HG03378 (cell line): ENCODE results near the gene FYN.
A peak's percentile ranks its signal among the peaks of the same experiment; 100 is the strongest.

Experiments used
- ATAC-seq: cut with Tn5 transposase; IDR thresholded peaks from one replicate; pipeline ENCODE4 v1.9.1; 2021; ENCODE audit warnings: mild to moderate bottlenecking, moderate library complexity; ENCODE audit not compliant: unreplicated experiment

The FYN gene

DNA sequence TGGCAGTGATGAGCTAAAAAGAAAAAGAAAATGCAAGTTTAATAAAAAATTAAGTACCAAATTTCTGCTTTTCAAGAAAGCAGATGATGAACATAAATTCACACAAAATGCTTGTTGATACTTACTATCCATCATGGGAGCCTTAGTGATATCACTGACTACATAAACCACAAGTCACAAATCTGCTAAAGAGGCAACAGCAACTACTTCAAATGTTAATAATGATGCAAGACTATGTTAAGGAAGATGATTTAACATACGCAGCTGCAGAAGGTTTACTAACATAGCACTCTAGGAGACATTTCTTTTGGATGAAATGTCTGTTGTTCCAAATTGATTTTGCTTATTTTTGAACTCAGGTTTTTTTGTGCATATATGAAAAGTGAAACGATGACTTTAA, 18.6 kb downstream of the FYN start:
- no peak for ATAC-seq

DNA sequence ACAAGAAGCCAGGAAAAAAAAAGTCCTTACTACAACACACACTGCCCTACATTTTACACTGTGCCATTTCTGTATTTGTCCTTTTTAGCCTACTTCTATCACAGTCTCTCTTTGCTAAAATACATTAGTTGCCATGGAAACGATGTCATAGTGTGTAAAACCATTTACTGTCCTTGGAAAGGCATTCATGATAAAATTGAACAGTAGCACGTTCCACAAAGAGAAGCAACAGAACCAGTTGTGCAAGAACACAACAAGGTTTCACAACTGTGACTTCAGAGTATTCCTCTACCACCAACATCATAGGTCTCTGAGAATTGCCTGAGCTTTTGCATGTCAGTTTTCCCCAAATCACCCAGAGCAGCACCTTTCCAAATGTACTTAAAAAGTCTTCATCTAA, 20.5 kb downstream of the FYN start:
- no peak for ATAC-seq

DNA sequence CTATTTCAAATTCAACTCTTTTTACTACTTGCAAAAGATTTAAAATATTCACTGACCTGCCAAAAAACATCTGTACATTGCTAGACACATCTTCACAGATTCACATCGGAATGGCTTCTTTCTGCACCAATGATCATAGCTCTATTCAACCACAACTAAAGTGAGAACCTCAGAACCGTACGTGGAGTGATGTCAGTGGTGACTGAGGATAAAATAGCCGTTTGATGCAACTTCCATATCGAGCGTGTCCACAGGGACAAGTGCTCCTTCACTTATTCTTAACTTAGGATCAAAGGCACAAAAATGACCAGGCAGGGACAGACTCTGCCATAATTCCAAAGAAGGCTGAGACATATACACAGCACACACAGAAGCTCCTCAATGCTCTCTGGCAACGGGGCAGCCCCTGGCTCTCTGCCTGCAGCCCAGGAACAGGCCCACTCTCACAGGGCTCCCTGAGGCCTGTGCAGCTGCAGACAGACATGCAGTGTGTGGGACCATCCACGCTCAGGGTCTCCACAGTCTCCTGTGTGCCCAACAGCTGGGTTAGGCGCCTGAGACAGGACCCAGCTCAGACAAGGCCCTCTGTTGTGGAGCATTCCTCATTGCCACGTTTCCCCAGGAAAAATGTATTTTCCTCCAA, 22.8 kb downstream of the FYN start:
- peak; percentile 65 for ATAC-seq

DNA sequence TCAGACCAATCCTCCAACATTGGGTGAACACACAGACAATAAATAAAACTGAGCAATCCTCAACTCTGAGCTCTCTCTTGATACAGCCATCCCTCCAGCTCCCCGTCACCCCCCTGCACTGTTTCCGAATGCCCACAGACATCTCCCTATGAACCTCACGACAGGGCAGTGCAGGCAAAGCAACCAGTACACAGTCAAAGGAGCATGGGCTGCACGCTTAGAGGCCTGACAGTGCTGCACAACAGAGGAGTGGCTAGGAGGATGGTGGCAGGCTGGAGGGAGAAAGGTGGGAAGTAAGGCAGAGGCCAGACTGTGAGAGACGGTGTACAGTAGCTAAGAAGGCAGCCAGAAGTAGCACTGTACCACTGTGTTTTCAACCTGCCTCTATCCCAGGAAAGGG, 24.0 kb downstream of the FYN start:
- ATAC-seq, result no peak

DNA sequence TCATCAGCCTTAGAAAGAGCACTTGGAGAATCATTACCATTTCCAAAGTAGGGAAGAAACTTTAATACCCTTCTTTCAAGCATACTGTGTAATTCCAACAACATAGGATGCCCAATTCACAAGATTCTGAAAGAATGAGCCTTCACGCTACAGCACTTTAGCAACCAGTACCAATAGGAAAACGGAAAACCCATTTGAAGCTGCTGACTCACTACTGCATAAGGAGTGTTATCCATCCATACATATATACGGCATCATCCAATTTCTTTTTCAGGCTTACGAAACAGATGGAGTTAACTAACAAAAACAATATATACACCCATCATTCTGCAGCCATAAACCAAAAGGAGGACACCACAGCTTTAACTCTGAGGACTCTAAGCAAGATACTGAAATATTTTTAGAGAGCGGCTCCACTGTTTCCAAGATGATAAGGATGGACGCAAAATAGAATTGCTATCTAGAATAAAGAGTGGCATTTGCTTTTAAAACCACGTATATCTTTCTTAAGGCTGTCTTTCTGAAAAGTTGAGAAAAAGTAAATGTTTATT, 24.9 kb downstream of the FYN start:
- no peak for ATAC-seq

DNA sequence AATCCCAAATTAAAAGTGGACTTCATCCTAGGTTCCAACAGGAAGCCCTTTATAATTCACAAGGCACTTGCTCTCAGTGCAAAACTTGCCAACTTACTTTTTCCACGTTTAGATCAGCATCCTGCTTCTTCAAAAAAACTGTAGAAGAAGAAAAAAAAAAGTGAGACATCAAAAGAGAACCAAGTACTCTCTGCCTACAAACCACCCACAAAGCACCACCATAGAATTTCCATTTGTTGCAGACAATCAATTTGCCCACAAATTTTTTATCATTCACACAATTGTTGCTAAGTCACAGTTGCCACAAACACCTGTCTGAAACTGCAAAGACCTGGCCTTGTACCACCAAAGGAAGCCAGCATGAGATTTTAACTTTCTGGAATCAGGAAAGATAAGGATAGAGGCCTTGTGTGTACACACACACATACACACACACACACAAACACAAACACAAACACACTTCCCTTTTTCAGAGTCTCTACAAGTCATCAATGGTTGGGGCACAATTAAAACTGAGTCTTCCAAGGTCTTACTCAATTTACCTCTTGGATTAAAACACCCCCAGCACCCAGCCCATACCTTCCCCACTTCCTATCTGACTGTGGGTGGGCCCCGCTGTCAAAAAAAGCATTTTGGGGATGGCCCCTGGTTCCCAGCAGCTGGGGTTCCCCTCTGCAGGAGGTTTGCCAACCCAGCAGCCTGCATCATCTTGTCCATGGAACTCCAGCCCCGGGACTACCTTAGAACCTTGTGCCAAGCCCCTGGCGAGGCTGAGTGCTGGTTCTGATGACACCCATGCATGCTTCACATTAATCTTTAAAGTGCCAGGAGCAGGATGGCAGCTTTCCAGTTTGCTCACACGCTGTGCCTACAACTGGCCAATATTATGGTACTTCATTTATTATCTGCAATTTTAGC, 26.5 kb downstream of the FYN start:
- ATAC-seq, result no peak

DNA sequence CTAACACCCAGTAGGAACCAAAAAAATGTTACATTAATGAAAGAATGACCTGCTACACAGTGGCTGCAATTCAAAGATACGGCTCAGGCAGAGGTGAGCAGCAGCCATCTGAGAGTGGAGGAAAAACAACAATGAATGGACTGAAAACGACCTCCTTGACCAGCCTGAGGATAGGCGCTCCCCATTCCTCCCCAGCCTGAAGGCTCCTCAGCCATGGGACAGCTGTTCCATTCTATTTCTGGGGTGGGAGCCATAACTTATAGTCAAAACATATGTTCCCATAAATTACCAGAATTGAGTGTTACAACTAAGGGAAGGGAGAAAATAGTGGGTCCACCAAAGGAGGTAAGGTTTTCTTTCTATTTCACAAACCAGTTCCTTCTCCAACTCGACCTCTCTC, 27.2 kb downstream of the FYN start:
- no peak for ATAC-seq

DNA sequence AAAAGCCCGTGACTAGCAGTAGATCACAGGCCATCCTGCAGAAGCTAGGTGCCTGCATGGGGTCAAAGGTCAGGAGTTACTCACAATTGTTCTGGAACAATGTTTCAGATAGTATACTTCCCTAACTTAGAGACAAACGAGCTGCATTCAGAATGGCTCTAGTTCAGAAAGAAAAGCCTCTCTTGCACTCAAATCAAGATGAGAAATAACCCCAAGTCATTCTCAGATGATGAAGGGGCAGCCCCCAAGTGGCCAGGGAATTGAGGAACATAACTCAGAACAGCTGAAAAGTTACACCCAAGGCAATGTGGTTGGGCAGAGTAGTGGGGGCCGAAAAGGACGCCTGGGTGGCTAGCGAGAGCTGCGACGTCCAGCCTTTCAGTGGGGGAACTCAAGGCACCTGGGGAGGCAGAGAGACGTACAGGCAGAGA, 27.8 kb downstream of the FYN start:
- ATAC-seq, result peak; percentile 60

DNA sequence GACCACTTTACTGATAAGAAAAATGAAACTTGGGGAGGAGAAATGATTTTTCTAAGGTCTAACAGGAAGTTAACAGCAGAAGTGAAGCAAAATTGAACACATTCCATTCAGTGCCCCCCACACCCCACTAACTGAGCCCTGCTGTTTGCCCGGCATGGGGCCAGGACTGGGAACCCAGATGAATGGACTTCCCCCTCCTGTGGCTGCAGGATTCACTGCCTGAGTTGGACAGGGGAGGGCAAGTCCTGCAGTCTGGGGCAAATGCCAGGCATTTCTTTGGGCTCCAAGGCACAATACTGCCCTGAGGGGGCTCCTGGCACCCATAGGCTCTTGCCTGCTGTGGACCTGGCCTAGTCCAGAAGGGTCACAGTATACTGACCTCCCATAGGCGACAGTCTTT, 28.3 kb downstream of the FYN start:
- ATAC-seq, result no peak

DNA sequence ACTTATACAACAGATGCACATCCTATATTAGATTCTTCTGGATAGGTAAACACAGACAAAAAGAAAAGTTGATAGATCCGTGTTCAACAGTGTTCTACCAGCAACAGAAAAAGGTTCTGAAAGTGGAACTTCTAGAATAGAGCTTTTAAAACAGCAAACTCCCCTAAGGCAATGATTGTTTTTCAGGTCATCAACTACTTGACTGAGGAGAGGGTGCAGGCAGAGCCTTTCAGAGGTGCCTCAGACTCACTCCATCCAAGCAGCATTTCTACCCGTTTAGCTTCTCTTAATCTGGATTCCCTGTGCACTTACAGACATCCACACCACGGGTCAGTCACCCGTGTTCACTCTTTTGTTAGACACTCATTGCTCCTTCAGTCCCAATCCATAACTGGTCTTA, 28.9 kb downstream of the FYN start:
- no peak for ATAC-seq

DNA sequence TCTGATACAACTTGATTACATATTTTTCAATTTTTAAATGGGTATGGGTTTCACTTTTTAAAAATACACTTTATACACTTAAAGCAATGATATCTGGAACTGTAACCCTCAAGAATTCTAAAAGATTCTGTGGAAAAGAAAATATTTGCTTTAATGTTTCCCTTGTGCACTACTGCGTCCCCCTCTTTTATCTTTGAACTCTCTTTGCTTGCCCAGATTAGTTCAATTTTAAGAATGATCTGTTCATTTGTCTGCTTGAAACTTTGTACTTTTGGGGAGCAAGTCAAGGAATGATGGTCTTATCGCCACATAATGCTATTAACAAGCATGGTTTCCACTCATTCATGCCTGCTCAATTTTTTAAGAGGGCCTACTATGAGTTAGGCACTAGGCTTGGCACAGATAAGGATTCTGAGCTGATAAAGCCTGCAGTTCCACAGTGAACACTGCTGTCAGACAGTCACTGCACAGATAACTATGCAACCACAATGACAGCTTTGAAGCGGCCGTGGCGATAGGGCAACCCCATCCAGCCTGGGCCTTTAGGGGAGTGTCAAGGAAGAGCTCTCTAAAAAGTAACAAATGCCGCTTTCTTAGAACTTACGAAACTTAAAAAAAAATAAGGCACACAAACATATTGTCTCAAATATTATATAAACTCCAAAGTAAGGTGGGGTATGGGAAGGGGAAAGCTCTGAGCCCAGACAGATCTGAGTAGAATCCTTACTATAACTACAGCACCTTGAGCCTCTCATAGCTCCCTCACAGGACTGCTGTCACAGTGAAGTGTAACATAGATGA, 29.7 kb downstream of the FYN start:
- ATAC-seq, result no peak

DNA sequence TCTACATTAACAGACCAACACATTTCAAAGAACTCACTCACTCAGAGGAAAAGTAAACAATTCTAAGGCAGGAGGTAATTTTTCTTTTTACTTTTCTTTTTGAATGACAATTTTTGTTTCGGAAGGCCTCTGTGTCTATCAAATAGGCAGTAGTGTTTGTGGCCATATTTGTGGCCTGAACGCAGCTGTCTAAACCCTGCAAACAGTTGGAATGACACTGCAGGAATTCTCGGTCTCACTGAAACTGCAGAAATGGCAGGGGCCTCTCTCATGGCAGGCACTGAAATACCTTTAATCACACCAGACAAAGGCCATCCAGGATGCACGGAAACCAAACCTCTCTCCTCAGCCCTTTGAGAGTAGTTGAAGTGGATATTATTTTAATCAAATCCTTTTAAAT, 30.4 kb downstream of the FYN start:
- ATAC-seq, result no peak

DNA sequence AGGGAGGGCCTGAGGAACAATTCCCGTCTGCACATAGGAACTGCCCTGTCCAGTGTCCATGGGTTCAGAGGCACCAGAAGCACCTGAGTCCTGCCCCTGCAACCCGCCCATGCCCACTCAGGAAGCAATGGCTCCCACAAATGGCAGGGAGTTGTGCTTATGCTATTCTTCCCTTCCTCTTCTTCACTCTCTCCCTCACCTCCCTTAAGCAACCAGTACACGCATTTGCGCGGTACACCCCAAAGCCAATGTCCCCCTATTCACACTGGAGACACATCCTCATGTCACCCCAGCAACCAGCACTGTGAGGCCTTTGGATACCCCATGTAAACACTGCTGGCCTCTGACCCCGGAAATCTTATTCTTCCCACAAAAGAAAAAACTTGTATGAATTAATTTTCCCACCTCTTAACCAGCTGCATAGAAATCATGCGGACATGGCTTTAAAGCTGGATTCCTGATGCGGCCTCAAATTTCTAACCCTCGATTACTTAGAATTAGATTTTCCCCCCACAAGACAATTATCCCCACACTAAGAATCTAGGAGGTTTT, 30.9 kb downstream of the FYN start:
- ATAC-seq, result no peak

DNA sequence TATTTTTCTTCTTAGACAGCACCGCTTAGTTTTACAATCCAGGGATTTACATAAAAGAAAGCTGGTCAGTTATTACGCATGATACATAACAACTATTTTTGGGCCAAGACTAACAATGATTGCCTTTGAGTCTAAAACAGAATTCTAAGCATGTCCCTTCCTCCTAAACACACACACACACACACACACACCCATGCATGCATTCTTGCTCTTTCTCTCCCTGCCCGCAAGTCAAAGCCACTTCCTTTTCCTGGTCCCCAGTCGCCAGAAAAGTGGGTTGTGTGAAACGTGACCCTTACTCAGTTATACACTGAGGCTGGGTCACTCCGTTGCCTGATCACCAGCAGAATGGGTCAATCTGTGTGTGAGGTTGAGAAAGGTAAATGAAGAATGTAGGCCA, 31.4 kb downstream of the FYN start:
- ATAC-seq, result no peak

DNA sequence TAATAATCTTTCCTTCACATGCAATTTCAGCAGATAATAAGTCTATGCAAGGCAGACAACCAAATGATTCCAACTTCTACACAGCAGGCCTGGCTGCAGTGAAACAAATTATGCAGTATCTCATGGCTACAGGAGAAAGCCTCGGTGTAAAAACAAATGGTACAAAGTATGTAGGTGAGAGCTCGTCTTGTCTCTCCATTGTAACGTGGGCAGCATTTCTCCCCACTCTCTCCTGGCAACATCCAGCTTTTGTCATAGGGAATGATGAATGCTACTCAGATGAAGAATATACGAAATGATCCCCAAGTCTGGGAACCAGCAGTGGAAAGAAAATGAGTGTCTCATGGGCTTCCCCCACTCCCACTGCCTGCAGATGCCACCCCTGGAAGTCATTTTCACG, 32.4 kb downstream of the FYN start:
- ATAC-seq, result no peak

DNA sequence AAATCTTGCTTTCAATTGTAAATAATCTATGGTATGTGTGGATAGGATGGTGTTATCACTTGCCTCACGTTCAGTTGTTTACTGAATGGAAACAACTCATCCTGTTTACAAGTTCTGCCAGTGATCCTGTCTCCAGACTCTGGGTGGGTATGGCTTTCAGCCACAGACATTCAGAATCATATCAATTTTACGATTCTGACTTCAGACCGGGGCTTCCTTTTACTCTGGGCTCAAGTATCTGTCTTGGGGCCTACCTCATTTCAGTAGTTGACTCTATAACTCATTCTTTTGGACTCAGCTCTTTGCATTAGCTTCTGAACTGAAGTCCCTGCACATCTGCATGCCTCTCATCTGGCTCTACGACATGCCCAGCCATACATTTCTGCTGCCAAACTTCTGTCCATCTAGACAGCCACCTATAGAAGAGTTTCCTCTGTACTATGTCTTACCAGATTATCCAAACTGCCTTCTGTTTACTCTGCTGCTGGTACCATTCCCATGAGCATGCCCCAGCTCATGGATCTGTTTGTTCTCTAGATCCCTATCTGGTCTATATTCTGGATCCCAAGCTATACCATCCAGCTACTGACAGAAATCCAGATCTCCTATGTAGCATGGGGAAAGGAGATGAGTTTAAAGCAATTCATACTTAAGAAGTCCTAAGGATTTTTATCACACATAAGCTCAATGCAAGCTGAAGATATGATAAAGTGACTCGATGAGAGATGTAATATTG, 34.3 kb downstream of the FYN start:
- no peak for ATAC-seq

DNA sequence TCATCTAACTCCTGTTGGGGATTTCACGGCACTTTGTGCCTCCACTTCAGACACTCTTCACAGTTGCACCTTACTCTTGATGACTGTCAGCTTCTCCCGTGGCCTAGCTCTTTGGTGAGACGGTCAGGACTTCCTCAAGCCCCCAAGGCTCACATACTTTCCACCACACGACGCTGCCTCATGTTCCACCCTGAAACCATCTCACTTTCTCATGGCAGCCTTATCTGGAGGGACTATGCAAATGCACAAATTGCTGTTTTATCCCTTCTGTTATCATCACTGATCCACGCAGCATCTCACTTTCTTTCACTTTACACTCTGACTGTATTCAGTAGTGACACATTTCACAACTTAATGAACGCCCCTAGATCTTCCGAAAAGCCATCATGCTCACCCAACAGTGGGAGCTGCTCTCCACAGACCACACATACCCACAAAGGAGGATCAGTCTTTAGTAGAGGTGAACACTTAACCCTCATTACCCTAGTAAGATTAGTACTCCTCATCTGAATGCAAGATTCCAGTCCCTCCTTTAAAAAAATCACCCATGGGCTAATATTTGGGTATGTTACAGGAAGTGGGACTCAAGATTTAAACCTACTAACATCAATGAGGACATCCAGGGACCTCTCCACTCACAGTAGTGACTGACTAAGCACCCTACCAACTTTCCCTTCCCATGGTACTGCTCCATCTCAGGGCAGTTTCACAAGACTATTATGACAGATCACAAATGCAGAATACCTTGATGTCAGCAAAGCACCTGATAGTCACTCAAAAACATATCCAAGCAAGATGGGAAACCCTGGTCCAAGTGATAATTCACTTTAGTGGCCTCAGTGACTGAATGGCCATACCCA, 35.4 kb downstream of the FYN start:
- ATAC-seq, result peak; percentile 82

DNA sequence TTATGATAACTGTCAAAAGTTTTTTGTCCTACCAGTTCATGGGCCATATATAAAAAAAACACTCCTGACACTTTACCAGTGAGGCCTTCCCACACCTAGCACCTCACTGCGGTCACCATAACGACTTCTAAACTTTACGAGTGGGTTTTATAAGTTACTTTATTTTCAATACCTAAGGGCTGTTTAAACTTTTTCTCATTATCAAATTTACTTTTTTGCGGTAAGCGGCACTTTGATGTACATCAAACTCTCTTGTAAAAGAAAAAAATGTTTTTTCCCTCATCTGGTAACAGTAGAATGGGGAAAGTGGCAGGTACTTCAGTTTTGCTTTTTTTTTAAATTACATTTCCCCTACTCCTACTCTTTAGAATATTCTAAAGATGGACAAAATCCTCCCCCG, 36.2 kb downstream of the FYN start:
- ATAC-seq, result no peak

DNA sequence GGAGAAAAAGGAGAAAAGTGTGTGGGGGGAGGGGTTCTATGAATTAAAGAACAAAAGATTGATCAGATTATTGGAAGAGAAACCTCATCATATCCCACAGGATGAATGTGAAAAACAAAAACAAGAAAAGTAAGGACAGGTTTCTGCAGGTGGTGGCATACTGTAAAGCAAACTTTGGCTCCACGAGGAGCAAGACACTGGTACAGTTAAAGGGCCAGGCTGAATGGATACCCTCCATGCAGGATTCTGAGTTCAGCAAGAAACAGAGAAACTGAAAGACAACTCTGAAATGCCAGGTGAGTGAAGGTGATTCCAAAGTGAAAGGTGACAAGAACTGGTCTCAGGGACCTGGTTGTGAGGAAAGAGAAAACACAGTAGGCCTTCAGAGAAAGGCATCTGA, 37.4 kb downstream of the FYN start:
- ATAC-seq, result no peak
